Mesenchymal stem cell (in vitro differentiated cells and primary cell): ENCODE results near the gene MBP.
A peak's percentile ranks its signal among the peaks of the same experiment; 100 is the strongest.

Source experiments
- DNase-seq: peaks from one replicate; pipeline ENCODE4 v3.0.0-alpha.2; 2013
- H2AFZ ChIP-seq: one replicate; pipeline ENCODE4 v1.6.1; 2013; ENCODE audit warnings: low read depth, mild to moderate bottlenecking, control low read depth, inconsistent platforms, low read length, moderate library complexity
- H2AK5ac ChIP-seq: 2 replicates; pipeline ENCODE4 v1.6.1; 2013; ENCODE audit warnings: low read length, moderate library complexity, mild to moderate bottlenecking, inconsistent platforms; ENCODE audit not compliant: severe bottlenecking
- H2BK120ac ChIP-seq: one replicate; pipeline ENCODE4 v1.6.1; 2013; ENCODE audit warnings: low read depth, mild to moderate bottlenecking, inconsistent platforms, low read length, moderate library complexity
- H2BK12ac ChIP-seq, 2 experiments: one replicate each; pipeline ENCODE4 v1.6.1; 2013; ENCODE audit warnings: inconsistent platforms in 2 of 2, low read length in 2 of 2, mild to moderate bottlenecking in 2 of 2, moderate library complexity in 2 of 2, control low read depth in 1 of 2
- H2BK15ac ChIP-seq: one replicate; pipeline ENCODE4 v1.6.1; 2013; ENCODE audit warnings: mild to moderate bottlenecking, low read depth, inconsistent platforms; ENCODE audit not compliant: poor library complexity, severe bottlenecking
- H2BK5ac ChIP-seq: 2 replicates; pipeline ENCODE4 v1.6.1; 2013; ENCODE audit warnings: low read depth, mild to moderate bottlenecking, low read length, control low read depth, inconsistent platforms; ENCODE audit not compliant: poor library complexity, severe bottlenecking
- H3K14ac ChIP-seq, 2 experiments: one replicate each; pipeline ENCODE4 v1.6.1; 2013; ENCODE audit warnings: inconsistent platforms in 2 of 2, low read length in 2 of 2, control low read depth in 1 of 2, mild to moderate bottlenecking in 1 of 2, moderate library complexity in 1 of 2
- H3K18ac ChIP-seq, 2 experiments: one replicate each; pipeline ENCODE4 v1.6.1; 2013; ENCODE audit warnings: inconsistent platforms in 2 of 2, low read length in 2 of 2, control low read depth in 1 of 2, low read depth in 1 of 2, mild to moderate bottlenecking in 1 of 2
- H3K23ac ChIP-seq, 2 experiments: one replicate each; pipeline ENCODE4 v1.6.1; 2013; ENCODE audit warnings: inconsistent platforms in 2 of 2, low read length in 2 of 2, mild to moderate bottlenecking in 2 of 2, moderate library complexity in 2 of 2, control low read depth in 1 of 2
- H3K27ac ChIP-seq: 2 replicates; pipeline ENCODE4 v1.5.1; 2013; ENCODE audit warnings: mild to moderate bottlenecking, moderate library complexity, low read length, control low read depth, inconsistent platforms; ENCODE audit not compliant: poor library complexity, severe bottlenecking
- H3K27me3 ChIP-seq, 2 experiments: 2 replicates each; pipeline versions ENCODE4 v1.6.1 to v1.7.0; 2013; ENCODE audit warnings: low read length in 2 of 2, mild to moderate bottlenecking in 2 of 2, moderate library complexity in 2 of 2, control low read depth in 1 of 2, inconsistent platforms in 1 of 2; ENCODE audit not compliant: control insufficient read depth in 1 of 2, insufficient read depth in 1 of 2
- H3K36me3 ChIP-seq, 2 experiments: 2 replicates each; pipeline versions ENCODE4 v1.6.1 to v1.7.0; 2013; ENCODE audit warnings: low read length in 2 of 2, control low read depth in 1 of 2, inconsistent platforms in 1 of 2, low read depth in 1 of 2, mild to moderate bottlenecking in 1 of 2; ENCODE audit not compliant: insufficient read depth in 2 of 2, control insufficient read depth in 1 of 2
- H3K4ac ChIP-seq, 2 experiments: one replicate each; pipeline ENCODE4 v1.6.1; 2013; ENCODE audit warnings: inconsistent platforms in 2 of 2, low read length in 2 of 2, mild to moderate bottlenecking in 2 of 2, moderate library complexity in 2 of 2, control low read depth in 1 of 2, low read depth in 1 of 2
- H3K4me1 ChIP-seq: 2 replicates; pipeline ENCODE4 v1.6.1; 2013; ENCODE audit warnings: low read depth, low read length, control low read depth; ENCODE audit not compliant: control insufficient read depth, insufficient read depth
- H3K4me2 ChIP-seq: 2 replicates; pipeline ENCODE4 v1.6.1; 2013; ENCODE audit warnings: low read length, mild to moderate bottlenecking, inconsistent platforms; ENCODE audit not compliant: poor library complexity, severe bottlenecking
- H3K4me3 ChIP-seq, 2 experiments: 2 replicates each; pipeline versions ENCODE4 v1.5.1 to v1.7.0; 2013; ENCODE audit warnings: low read length in 2 of 2, mild to moderate bottlenecking in 2 of 2, control low read depth in 1 of 2, low read depth in 1 of 2; ENCODE audit not compliant: insufficient read depth in 1 of 2
- H3K79me1 ChIP-seq: replicated peaks from 2 replicates; pipeline ENCODE4 v1.6.1; 2013; ENCODE audit warnings: mild to moderate bottlenecking, control low read depth, low read length, inconsistent platforms; ENCODE audit not compliant: poor library complexity, severe bottlenecking
- H3K9ac ChIP-seq: 2 replicates; pipeline ENCODE4 v1.7.0; 2013; ENCODE audit warnings: mild to moderate bottlenecking, low read length, moderate library complexity
- H3K9me3 ChIP-seq: 2 replicates; pipeline ENCODE4 v1.7.0; 2013; ENCODE audit warnings: mild to moderate bottlenecking, low read length; ENCODE audit not compliant: control insufficient read depth
- H4K8ac ChIP-seq: one replicate; pipeline ENCODE4 v1.6.1; 2013; ENCODE audit warnings: inconsistent platforms, mild to moderate bottlenecking, low read length, moderate library complexity
- H4K91ac ChIP-seq: one replicate; pipeline ENCODE4 v1.6.1; 2013; ENCODE audit warnings: mild to moderate bottlenecking, low read length, inconsistent platforms
- WGBS: methylation state at CpG from one replicate; pipeline ENCODE4 v1.1.7; 2013; ENCODE audit warnings: mixed read lengths; 5-methylcytosine and 5-hydroxymethylcytosine counted together

Gene MBP

GRCh38 chr18:77105028-77105427 is 27.6 kb downstream of the MBP start:
- peak overlapping the region in 1 of 2 experiments; percentile 48 for H3K4me3 ChIP-seq
- H3K4ac ChIP-seq = peak overlapping the region; percentile 14 to 27
- 91% methylated on average over 9 of the region's 10 CpGs for WGBS
- peak overlapping the region; percentile 30 for H3K27ac ChIP-seq
- no peak overlapping the region for H2AK5ac ChIP-seq
- H2AFZ ChIP-seq = no peak overlapping the region
- peaks cover 30% of the 10 kb centered on the region for H3K4me1 ChIP-seq
- H4K91ac ChIP-seq = no peak overlapping the region
- peaks cover 13% of the 10 kb centered on the region for H3K79me1 ChIP-seq
- no peak for DNase-seq
- H3K27me3 ChIP-seq = no peaks in the 10 kb centered on the region
- H3K18ac ChIP-seq = peak overlapping the region in 1 of 2 experiments; percentile 54
- H2BK12ac ChIP-seq = peak overlapping the region; percentile 18 to 51
- H3K9me3 ChIP-seq = no peaks in the 10 kb centered on the region
- no peak overlapping the region for H2BK5ac ChIP-seq
- H4K8ac ChIP-seq = no peak overlapping the region
- H3K14ac ChIP-seq = no peak overlapping the region
- H2BK15ac ChIP-seq = no peak overlapping the region
- peaks cover 0 to under 1% of the 10 kb centered on the region in 2 experiments for H3K36me3 ChIP-seq
- no peak overlapping the region for H3K23ac ChIP-seq
- no peak overlapping the region for H2BK120ac ChIP-seq
- H3K4me2 ChIP-seq = no peak overlapping the region
- H3K9ac ChIP-seq = peak overlapping the region; percentile 91

DNA sequence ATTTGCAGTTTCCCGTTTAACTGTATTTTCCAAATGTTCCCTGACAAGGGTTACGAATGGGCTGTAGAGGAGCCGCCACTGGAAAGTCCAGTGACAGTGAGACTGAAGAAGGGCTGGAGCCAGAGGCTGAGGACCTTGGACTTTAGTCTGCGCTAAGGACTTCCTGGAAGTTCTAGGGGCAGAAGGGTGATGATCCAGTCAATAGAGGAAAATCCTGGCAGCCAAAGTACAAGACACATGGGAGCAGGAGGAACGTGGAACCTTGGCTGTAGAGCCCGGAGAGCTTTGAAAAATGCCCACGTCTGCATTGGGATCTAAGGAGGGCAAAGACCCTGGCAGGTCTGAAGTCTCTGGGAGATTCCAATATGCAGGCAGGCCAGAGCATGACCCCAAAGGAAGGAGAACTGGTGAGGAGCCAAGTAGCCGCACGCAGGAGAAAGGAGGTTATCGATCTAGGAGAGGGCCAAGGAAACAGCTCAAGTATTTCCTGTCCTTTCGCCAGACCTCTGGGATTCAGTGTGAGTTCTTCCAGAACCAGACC is 28.5 kb downstream of the MBP start:
- H4K8ac ChIP-seq = no peak overlapping the region
- WGBS = 66% methylated on average over 11 of the region's 11 CpGs

GRCh38 chr18:77103187-77103850 is 29.3 kb downstream of the MBP start:
- peak overlapping the region; percentile 90 for H4K8ac ChIP-seq

More for the DNA sequence above, 28.5 kb downstream of the MBP start:
- Histone ChIP-seq H2BK15ac (no peak overlapping the region), H2BK12ac (peak overlapping the region; percentile 46 to 99), H2AK5ac (peak overlapping the region; percentile 95), H3K18ac (peak overlapping the region; percentile 44 to 74), H3K9me3 (no peaks in the 10 kb centered on the region), H3K27ac (peak overlapping the region; percentile 92), H3K9ac (peak overlapping the region; percentile 91), H3K4ac (peak overlapping the region in 1 of 2 experiments; percentile 88), H2BK120ac (peak overlapping the region; percentile 88), H3K4me3 (peak overlapping the region in 1 of 2 experiments; percentile 48), H3K23ac (no peak overlapping the region), H2AFZ (no peak overlapping the region), H3K27me3 (no peaks in the 10 kb centered on the region), H3K79me1 (peaks cover 20% of the 10 kb centered on the region), H3K36me3 (peaks cover 4 to 8% of the 10 kb centered on the region in 2 experiments), H2BK5ac (peak overlapping the region; percentile 60), H3K14ac (no peak overlapping the region), H3K4me2 (no peak overlapping the region), H4K91ac (peak overlapping the region; percentile 52), H3K4me1 (peaks cover 38% of the 10 kb centered on the region)
- peak; percentile 49 for DNase-seq

More at GRCh38 chr18:77103187-77103850, 29.3 kb downstream of the MBP start:
- peak overlapping the region; percentile 60 for H2BK5ac ChIP-seq
- peak overlapping the region; percentile 90 for H2BK15ac ChIP-seq
- no peak overlapping the region for H2AFZ ChIP-seq
- no peak overlapping the region for H3K14ac ChIP-seq
- peak overlapping the region; percentile 95 for H2AK5ac ChIP-seq
- H3K36me3 ChIP-seq = peaks cover 4 to 8% of the 10 kb centered on the region in 2 experiments
- WGBS = 87% methylated on average over 14 of the region's 14 CpGs
- peak overlapping the region; percentile 92 for H3K27ac ChIP-seq
- H3K27me3 ChIP-seq = no peaks in the 10 kb centered on the region
- peak overlapping the region in 1 of 2 experiments; percentile 61 for H3K4me3 ChIP-seq
- no peak overlapping the region for H3K23ac ChIP-seq
- H2BK12ac ChIP-seq = peak overlapping the region; percentile 93 to 99
- H4K91ac ChIP-seq = peak overlapping the region; percentile 90
- peak overlapping the region; percentile 74 to 93 for H3K18ac ChIP-seq
- peak overlapping the region; percentile 91 for H3K9ac ChIP-seq
- peak overlapping the region; percentile 88 for H2BK120ac ChIP-seq
- H3K4me1 ChIP-seq = peaks cover 38% of the 10 kb centered on the region
- DNase-seq = no peak
- H3K9me3 ChIP-seq = no peaks in the 10 kb centered on the region
- peak overlapping the region; percentile 2 to 88 for H3K4ac ChIP-seq
- no peak overlapping the region for H3K4me2 ChIP-seq
- peaks cover 20% of the 10 kb centered on the region for H3K79me1 ChIP-seq
